Neural progenitor cell (in vitro differentiated cells): ENCODE measurements around the gene NCAM1.

Experiments
- CTCF ChIP-seq: fragments of 200-600 bp; sonication (generic); IDR thresholded peaks from 2 replicates; pipeline ENCODE4 v1.5.1; 2017; ENCODE audit warnings: antibody characterized with exemption, mild to moderate bottlenecking
- EZH2 ChIP-seq: fragments of 200-600 bp; sonication (generic); IDR thresholded peaks from 2 replicates; pipeline ENCODE4 v1.6.1; 2017; ENCODE audit warnings: antibody characterized with exemption, mild to moderate bottlenecking, moderate library complexity
- EZH2phosphoT487 ChIP-seq: fragments of 200-600 bp; sonication (generic); IDR thresholded peaks from 2 replicates; pipeline ENCODE4 v1.6.1; 2017; ENCODE audit warnings: antibody characterized with exemption

- TF ChIP-seq CTCF: no peak
- no peak for TF ChIP-seq EZH2phosphoT487
- no peak for TF ChIP-seq EZH2
These were observed 32.6 kb downstream of the NCAM1 start for GRCh38 chr11:112993808-112994207.
